GM21717 (cell line): ENCODE data around the gene CYB561D1.

Source experiments
- ATAC-seq: cut with Tn5 transposase; IDR thresholded peaks from one replicate; pipeline ENCODE4 v1.9.1; 2021; ENCODE audit warnings: mild to moderate bottlenecking, moderate library complexity; ENCODE audit not compliant: unreplicated experiment

The CYB561D1 gene

DNA sequence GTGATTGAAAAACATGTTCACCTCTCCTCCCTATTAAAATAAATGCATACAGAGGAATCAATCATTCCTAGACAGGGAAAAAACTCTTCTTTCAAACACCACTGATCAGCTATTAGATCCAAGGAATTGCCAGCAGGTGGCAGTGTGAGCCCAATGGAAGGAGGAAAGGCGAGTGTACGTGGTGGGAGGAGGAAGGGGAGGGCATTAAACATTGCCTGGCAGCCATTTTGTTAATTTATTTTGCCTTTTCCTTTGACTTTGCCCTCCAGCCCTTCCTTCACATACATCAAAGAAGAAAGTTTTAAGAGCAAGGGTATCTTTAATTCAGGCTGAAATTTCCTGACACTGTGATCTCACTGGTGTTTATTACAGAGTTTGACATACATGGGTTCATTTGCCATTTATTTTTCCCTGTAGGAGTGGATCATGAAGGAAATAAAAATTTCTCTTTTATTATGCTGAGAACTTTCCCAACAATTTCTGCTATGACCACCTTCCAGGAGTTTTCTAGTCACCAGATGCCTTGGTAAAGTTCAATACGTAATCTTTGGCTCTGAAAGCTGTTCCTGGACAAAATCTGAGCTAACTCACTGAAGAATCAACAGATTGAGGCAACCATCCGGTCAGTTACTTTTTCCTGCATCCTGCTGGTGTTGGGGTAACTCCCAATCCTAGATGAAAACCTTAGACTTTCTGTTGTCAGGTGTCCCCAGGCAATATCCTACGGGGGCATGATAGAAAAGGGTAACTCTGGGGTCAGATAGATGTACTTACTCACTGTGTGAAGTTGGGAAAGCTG lies 52.6 kb downstream of the CYB561D1 start:
- ATAC-seq = no peak

DNA sequence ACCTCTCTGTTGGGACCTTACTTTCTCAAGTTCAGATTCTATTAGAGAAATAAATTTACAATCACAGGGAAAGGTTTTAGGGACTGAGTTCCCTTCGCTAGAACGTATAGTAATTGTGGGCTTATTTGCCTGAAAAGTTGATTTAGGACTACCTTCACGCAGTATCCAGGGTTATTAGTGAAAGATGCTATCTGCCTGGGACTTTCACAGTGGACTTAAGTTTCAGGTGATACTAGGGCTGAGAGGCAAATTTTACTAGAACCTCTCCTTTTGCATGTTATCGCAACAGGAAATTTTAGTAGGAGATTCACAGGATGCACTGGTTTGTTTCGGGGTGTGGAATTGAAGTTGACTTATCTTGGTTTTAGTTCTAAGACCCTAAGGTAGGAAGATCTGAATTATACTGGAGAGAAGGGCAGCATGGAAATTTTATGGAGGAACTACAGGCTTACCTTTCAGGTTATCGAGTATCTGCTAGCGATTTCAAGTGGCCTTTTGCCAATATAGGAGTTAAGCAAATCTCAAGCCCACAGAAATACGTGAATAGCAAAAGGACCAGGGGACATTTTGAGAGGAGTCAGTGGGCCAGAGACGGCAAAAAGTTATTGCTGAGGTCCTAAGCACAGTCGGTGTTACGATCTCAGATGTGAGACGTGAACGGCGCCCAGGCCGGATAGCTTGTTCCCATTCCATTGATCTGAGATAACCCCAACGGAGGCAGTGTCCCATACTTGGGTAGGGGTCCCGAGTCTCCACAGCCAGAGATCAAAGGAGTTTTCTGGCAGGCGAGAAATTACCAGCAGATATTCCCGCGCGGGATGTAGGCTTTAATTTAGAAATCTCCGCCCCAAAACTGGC lies 53.8 kb downstream of the CYB561D1 start:
- peak; percentile 18 for ATAC-seq

DNA sequence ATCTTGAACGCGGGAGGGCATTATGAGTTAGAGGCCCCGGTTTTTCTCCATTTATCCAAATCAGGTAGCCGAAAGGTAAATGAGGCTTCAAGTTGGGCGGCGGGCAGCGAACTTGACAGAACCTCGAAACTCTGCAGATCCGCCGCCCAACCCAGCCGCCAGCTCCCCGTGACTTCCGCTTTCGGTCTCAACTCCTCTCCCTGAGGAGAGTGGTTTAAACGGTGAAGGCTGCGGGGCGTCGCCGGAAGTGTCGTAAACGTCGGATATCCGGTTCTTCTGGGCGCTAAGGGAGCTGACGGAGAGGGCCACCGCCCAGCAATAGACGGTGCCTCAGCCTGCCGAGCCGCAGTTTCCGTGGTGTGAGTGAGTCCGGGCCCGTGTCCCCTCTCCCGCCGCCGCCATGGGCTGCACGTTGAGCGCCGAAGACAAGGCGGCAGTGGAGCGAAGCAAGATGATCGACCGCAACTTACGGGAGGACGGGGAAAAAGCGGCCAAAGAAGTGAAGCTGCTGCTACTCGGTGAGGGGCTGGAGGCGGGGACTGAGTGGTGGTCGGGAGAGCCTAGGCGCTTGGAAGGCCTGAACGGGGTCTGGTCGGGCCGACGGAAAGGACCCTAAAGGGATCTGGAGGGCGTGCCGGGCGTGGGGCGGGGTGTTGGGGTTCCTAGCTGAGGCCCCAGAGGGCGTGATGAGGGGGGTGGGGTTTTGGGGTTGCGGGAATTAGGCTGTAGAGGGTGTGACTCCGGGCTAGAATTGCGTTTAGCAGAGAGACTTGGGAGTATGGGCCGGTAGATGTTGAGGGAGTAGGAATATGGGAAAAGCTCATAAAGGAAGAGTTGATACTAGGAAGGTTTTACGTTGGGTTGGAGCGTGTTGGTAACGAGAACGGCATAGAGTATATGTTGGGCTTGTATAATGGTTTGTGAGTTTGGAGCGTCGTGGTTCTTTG lies 54.7 kb downstream of the CYB561D1 start, which contains the start of gene GNAI3:
Gene GNAI3, plus strand, starts transcription at position 295 of the 947 bp plus-strand sequence. Its CDS starts 106 bp downstream, at position 401.
- peak; percentile 88 for ATAC-seq
